Pons (tissue), 1 donor: ENCODE measurements around the gene FAM107A.
A peak's percentile ranks its signal among the peaks of the same experiment; 100 is the strongest.
"Not testable (repeated sequence)": the region's sequence is repeated elsewhere in the genome, so short reads cannot be mapped to it uniquely, and the experiment has no call there.

Experiments used
- DNase-seq: peaks from one replicate; pipeline ENCODE4 v3.0.0-alpha.2; 2016; ENCODE audit warnings: low spot score

The FAM107A gene

DNA sequence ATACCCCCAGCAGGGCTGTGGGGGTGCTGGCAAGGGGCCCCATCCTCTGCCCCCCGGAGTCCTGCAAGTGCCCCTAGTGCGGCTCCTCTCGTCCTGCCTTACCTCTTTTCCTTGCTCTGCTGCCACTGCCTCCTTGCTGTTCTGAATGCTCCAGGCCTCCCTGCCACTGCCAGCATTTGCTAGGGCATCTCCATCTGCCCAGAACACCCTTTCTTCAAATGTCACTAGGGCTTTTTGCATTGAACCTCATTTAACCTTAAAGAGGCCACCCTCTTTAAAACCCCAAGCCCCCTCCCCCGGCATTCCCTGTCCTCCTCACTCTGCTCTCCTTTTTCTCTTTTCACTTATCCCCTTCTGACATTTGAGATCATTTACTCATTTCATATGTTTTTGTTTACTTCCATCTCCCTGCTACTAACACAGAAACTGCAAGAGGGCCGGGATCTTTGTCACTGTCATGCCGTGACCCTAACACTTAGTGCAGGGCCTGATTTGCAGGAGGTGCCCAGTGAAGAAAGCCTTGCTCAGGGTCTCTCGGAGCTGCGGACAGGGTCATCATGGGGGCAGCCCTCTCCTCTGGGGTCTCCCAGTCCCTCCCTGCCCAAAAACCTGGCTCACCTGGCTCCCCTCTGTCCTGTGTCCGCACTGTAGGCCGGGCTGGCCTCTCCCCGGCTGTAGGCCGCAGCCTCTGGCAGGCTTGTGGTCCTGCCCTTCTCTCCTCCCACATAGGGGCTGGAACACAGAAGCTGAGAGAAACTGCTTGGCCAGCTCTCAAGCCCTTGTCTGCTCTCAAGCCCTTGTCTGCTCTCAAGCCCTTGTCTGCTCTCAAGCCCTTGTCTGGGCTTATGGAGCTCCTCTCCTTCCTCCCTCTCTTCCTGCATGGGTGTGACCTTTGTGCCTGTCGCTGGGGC is 40.4 kb downstream of the FAM107A start, which contains the start of gene ACOX2:
TSS of gene ACOX2 (minus strand) at position 690 of the 911 bp plus-strand sequence. CDS start 2,084 bp downstream, outside the sequence.
- DNase-seq = no peak

DNA sequence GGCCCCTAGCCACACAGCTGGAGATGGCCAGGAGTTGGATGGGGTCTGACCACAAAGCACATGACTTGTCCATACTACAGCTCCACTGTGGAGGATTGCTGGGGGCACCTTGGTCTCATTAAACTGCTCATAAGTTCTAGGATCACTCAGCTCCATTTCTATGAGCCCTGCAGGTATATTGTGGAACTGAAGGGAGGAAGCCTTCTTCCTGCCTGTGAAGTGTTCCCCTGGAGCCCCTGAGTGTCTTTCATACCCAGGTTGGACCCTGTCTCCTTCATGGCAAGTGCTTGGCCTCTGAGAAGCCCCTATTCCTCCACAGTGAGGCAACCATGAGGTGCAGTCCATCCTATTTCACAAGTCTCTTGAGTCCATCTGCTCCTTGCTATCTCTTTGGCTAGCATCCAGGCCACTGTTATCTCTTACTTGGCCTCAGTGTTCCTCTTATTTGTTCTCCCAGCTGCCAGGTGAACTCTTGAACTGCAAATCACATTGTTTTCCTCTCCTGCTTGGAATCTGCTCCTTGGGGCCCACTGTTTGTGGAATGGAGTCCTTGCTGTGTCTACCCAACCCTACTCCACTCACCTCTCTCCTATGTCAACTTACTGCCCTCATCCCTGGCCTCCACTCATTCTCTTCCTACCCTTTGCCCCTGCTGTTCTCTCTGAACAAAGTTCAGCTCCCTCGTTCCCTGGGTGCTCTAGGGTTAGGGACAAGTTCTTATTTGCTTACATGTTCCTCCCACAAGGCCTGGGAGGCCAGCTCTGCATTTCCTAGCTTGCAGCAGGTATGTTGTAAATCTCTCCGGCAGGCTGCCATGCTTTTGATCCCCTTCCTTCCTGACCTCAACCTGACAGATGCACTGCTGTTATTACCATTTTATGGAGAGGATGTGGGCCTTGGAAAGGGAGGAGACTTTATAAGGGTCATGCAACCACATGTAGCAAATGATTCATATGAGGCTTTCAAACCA is 41.4 kb downstream of the FAM107A start:
- no peak for DNase-seq

DNA sequence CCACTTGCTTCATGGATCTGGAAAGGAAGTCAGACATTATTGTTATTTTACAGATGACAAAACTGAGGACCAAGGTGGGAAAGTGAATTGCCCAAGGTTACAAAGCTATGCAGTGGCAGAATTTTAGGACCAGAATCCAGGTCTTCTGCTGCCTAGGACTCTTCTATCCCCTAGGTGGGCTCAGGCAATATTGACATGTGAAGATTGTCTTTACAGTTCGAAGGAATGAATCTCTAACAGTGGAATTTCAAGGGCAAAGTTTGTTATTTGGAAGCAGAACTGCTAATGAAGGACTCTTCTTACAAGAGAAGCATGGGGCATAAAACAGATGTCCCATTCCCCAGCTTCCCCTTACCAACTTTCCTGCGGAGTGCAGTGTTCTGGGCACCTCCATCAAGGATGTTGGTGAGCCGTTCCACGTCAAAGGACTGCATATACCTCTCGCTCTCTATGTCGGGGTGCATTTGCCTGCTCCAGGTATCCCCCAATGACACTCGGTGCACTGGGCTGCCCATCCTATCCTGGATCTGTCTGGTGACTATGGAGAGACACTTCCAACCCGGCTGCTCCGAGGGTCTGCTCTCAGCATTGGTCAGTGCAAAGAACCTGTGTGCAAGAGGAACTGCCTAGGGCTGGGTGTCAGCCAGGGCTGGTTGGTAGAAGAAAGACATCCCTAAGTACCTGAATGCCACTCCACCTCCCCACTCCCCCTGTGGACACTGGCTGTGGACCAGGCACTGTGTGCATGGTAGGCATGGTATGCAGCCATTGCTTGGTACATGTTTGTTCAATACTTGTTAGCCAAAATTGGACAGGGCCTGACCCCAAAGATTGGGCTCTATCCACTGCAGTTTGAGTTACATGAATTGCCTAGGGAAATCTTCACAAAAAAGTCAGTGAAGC is 42.3 kb downstream of the FAM107A start:
- no peak for DNase-seq

DNA sequence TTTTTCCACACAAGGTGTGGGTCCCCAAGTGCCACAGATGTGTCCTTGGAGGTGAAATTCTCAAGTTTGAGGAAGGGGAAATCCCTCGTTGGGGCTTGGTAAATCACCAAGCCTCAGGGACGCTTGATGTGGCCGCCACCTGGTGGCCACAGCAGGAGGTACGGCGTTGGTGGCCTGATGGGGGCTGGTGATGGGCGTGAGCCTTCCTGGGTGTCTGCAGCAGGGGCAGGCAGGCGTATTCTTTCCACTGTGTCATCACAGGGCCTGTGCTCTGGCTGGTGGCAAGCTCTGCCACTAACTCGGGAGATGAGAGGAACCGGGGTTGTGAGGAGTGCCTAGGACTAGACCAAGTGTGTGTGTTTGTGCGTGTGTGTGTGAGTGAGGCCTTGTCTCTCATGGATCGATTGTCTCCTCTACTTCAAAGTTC is 44.4 kb downstream of the FAM107A start:
- DNase-seq = peak; percentile 80

DNA sequence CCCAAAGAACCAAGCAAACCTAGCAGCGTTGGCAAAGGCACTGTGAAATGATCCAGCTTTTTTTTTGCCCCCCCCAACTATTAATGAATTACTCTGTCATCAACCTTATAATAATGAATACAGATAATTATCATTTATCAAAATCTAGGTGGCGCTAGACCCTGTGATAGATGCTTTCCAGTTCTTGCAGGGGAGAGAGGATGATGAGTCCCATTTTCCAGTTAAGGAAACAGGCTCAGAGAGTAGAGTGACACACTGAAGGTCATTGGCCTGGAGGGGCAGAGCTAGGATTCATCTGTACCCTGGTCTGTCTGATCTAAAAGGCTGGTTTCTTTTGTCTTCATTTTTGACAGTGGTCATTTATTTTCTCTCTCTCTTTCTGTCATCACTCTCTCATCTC is 45.2 kb downstream of the FAM107A start:
- DNase-seq = no peak

DNA sequence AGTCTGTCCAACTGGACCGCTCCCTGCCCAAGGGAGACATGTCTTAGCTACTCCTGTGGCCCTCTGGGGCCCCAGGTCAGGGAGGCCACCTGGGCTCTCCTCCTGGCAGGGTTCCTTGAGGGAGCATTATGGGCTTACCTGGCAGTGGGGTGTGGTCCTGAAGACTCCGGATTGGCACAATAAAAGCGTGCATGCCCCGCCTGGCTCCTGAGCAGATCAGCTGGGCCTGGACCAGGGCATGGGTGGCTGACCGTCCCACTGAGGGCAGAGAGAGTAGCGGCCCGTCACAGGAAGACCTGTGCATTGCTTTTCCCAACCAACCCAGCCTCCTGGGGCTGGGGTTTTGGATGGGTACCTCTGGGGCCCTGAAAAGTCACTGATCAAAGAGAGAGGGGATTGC is 45.6 kb downstream of the FAM107A start:
- DNase-seq = no peak

DNA sequence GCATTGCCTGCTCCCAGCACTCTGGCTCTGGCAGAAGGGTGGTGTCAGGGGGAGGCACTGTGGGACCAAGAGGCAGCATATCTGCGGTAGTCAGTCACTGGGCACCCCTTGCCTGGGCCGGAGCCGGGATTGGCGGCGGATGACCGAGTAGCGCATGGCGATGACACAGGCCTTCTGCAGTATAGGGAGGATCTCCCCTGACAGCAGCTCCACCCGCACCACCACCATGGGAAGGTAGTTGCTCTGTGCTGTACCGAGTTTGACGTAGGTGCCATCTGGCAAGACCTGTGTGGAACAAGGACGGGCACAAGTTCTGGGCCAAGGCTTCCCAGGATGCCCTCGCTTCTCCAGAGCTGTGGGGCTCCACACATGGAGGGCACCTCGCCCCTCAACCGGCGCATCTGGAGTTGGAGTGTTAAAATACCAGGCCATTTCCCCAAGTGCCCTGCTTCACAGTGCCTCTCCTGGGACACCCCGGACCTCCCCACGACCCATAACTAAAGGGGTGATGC is 46.8 kb downstream of the FAM107A start:
- no peak for DNase-seq

DNA sequence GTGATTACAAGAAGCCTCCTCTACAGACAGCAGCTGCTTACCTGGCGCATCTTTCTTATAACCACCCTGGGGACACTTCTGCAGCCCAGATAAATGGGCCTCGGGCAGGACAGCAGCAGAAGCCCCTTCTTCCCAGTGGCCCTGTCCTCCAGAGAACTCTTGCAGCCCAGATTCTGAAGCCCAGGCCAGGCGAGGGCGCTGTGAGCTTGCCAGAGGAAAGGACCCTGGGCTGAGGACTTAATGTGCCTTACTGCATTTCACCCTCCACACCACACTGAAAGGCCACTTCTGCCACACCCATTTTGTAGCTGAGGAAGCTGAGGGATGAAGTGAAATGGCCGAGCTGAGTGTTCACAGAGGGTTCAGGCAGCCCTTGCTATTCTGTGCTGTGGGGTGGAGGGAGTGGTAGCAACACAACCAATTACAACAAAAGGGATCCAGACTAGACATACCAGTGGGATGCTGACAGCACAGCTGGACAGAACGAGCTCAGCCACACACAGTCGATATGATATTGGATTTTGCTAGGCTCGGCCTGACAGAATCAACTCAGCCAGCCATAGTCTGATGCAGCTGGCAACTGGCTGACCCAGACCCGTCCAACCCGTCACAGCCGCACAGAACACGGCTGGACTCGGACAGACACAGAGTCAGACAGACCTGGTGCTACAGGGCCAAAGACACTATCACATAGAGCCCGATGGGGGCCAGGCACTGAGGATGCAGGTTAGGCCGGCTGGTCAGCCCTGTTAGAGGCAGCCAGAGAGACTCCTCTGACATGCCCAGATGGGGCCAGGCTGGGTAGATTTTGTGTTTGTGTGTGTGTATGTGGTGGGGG is 47.5 kb downstream of the FAM107A start:
- no peak for DNase-seq

DNA sequence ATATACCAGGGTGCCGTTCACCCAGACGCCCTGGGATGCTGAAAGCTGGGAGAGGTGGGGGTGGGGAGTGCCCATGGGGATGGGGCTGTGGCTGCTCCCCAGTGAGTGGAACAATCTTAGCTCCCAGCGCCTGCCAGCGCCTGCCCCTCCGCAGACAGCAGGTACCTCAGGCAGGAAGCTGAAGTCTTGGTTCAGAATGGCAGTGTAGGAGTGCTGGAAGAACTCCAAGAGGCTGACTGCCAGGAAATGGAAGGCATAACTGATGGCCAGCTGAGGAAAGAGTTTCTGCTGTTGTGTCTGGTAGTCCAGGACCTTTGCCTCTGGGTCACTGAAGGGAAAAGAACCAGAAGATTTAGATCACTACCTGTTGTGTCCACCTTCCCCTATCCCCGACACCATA is 48.6 kb downstream of the FAM107A start:
- DNase-seq = peak; percentile 36

DNA sequence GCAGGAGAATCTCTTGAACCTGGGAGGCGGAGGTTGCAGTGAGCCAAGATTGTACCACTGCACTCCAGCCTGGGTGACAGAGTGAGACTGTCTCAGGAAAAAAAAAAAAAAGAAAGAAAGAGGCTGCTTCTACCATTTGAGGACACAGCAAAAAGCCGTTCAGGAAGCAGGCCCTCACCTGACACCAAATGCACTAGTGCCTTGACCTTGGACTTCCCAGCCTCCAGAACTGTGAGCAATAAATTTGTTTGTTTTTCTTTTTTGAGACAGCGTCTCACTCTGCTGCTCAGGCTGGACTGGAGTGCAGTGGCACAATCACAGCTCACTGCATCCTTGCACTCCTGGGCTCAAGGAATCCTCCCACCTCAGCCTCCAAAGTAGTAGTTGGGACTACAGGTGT is 49.8 kb downstream of the FAM107A start:
- DNase-seq = not testable (repeated sequence)

DNA sequence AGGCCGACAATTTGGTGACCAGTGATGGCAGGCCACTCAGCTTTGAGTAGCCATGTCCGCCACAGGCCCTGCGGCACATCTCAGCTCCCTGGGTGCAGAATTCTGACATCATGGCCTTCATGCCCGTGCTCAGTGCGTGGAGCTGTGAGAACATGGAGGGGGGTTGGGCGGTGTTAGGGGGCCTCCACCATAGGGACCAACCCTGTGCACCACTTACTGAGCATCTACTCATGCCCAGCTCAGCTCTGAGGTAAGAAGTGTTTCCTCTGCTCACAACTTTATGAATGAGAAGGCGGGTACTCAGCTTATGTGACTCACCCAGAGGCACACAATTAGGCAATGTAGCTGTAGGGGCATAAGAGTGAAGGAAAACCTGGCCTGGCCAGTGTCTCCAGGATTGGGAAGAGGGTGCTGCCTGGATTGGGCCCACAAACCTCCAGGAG is 50.7 kb downstream of the FAM107A start:
- DNase-seq = no peak

DNA sequence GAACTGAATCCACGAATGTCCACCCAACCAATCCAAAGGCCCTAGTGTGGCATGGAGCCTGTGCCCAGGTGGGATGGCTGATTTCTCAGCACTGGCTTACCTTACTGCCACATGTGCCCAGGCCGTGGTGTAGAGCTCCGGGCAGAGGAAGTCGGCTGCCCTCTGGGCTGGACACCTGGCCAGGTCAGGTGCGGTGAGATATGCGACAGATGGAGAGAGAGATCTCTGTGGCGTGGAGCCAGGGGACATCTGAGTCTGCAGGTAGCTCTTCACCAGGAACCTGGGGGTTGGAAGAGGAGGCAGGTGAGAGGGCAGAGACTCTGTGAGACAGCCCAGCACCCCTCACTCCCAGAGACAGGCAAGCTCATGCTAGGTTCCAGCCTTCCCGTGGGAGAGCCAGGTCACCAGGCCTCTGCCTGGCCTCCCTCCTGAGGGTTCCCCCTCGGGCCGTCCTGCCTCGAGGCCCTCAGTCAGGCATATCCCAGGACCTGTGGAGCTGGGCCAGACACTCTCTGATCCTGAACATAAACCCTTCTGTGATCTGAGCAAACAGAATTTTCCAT is 52.8 kb downstream of the FAM107A start:
- no peak for DNase-seq

DNA sequence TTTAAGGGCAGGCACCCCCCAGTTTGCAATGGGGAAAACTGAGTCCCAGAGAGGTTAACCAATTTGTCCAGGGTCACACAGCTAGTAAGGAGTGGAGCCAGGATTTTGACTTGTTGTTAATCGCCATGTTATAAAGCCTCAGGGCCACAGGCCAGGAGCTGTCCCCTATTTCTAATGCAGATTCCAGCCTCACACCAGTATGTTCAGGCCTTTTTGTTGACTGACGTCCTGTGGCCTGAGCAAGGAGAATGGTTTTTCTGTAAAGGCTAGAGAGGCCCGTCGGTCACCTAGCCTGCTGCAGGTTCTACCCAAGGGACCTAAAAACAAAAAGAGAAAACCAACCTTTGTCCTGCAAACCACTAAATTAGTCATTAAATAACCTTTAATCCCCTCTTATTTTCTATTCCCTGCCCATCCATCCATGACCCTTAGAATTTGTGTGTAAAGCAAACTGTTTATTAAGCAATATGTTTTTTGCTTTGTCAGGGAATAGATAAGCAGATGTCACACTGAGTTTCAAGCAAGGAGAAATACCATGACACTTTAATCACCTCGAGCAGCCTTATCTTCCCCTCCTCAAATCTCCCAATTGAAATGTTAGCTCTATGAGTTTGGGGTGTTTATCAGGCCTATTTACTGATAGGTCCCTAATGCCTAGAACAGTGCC is 54.3 kb downstream of the FAM107A start:
- no peak for DNase-seq

DNA sequence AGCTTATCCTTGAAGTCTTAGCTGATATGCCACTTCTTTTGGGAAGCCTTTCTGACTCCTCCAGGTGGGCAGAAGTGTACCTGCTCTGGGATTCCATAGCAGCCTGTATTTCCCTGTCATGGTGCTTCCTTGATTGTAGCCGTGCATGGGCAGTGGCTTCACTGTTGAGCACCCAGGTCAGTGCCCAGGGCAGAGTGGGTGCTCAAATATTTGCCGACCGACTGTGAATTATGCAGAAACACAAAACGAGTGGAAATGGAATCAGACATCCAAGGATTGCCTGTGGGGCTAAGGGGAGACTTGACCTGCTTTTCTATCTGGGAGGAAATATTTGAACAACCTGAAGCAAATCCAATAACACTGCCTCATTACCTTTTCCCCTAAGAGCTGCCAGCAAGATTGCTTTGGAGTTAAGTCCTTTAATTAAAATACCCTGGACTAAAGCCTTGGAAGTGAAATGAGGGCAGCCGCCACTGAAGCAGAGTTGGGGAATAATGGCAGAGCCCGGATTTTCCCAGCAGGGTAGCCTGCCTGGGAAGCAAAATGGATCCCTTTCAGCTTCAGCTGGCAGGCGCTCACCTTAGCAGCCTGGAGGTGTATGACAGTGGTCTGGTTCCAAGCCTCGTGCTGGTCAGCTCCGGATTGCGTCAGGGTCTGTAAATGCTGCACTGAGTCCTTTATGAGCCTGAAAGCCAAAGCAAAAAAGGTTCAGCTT is 55.1 kb downstream of the FAM107A start:
- DNase-seq = peak; percentile 42

DNA sequence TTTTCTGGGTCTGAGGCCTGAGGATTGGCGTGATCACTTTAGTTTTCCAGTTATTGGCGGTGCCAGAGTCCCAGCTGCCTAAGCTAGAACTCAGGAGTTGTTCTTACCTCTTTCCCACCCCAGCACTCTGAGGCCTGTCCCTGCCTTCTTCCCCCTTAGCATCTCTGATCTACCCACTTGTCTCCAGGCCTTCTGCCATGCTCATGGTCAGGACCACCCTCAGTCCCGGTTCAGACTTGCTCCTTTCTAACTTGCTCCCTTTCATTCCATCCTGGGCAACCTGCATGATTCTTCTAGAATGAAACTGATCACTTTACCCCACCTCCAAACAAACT is 55.9 kb downstream of the FAM107A start:
- no peak for DNase-seq

DNA sequence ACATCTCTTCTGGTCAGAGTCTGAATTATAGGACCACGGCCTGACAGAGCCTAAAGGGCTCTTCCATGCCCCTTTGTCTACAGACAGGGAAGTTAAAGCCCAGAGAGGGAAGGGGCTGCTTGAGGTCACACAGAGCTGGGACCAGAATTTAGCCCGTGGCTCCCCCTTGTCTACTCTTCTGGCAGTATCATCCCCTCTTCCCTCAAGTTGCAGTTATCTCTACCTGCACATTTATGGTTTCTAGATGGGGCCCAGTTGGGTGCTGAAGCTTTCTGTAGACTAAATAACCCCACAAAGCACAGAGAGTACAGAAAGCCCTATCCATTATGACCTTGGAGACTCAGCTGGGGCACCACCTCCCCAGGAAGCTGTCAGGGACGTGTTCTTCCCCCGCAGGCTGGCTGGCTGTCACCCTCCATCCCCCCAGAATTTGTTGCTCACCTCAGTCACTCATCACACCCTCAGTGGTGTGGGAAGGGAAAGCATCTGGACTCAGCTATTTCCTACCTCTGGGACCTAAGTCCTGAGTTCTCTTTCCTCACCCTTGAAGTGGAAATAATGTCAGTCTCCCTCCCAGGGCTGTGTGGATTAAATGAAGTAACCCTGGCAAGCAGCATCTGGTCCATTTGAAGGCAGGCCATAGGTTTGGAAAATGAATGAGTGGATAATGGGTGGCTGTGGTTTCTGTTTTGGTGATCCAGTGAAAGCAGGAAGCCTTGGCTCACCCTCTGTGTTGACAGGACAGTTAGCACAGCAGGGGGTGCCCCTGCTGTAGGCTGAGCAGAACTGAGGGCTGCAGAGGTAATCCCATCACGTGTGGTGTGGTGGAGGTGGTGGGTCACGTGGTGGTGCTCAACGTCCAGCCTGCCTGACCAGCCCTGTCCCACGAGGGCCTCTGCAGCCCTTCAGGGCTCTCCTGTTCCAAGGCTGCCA is 56.5 kb downstream of the FAM107A start:
- DNase-seq = no peak

DNA sequence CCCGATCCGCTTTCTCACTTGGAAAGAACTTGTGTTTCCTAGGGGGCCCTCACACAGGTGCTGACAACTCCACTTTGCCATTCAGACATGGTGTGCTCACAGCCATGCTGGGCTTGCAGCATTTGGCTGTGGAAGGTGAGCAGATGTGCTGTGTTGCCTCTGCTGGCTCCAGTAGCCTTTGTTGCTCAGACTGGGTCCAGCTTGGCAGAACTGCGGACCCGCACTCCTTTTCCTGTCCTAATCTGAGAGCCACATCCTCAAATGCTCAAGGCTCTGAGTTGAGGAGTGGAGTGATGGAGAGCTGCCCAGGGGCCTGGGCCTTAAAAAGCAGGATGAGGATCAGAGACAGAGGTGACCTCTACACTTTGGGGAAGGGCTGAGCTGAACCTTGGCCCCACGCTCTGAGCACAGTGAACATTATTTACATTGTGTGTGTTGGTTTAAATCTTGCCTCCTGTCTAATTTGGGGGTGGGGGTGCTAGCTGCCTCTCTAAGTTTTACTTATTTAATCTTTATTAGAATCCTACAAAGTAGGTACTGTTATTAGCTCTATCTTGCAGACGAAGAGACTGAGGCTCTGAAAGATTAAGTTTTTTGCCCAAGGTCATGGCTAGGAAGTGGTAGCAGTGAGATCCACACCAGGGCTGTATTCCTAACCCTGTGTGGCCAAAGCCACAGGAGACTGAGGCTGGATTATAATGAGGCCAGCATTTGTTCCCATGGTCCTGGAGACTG is 57.4 kb downstream of the FAM107A start:
- DNase-seq = no peak
